ENCODE results near the gene MASP2.
"Not testable (repeated sequence)": the region's sequence is repeated elsewhere in the genome, so short reads cannot be mapped to it uniquely, and the experiment has no call there.

MASP2 gene

DNA sequence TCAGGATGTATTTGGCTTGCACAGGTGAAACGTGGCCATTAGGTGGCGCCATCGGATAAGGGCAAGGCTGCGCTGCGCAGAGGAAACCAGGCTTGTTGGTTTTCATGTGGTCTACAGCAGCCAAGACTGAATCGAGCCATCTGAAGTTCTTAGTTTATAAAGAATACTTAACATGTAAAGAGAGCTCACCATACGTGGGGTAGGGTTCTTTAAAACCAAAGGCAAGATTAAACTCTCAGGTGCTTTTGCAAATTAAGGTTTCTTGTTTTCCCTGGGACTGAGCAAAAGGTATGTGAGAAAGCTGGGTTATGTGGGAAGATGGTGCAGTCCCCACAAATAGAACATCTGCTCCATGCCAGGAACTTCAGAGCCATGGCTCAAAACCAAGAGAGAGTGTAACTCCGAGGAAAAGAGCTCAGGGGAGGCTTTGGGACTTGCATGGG lies 9.3 kb downstream of the MASP2 start:
- peak; percentile 79 for DNase-seq (ENCODE audit: low read depth)

DNA sequence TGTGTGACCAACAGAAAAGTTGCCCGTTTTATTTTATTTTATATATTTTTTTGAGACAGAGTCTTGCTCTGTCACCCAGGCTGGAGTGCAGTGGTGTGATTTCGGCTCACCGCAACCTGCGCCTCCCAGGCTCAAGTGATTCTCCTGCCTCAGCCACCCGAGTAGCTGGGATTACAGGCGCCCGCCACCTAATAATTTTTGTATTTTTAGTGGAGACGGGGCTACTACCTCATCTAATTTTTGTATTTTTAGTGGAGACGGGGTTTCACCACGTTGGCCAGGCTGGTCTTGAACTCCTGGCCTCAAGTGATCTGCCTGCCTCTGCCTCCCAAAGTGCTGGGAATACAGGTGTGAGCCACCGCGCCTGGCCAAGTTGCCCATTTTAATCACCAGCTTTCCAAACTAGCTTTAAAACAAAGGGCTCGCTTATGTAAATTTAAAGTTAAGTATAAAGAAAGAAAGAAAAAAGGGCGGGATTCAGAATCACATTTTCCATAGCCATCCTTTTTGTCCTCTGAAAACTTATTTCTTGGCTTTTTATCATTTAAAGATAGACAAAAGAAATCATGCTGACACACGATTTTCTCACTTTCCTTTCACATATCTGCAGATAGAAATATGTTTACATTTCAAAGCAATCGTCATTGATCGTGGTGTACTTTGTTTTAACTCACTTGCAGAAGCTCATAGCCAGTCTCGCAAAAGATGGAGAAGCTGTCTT lies 9.9 kb downstream of the MASP2 start:
- DNase-seq (ENCODE audit: low read depth), result not testable (repeated sequence)

DNA sequence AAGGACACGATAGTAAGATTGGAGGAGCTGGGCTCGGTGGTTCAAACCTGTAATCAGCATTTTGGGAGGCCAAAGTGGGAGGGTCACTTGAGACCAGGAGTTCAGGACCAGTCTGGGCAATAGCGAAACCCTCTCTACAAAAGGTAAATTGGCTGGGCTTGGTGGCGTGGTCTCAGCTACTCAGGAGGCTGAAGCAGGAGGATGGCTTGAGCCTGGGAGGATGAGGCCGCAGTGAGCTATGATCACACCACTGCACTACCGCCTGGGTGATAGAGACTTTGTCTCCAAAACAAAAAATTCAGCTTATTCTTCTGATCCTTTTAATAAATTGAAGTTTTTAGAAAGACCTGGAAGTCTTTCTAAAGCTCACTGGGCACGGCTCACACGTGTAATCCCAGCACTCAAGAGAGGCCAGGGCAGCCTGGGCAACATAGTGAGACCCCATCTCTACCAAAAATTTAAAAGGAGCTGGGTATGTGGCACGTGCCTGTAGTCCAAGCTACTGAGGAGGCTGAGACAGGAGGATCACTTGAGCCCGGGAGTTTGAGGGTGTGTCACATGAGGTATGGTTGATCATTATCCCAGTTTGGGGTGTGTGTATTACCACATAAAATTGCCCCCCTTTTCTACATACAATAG lies 15.3 kb downstream of the MASP2 start:
- DNase-seq (ENCODE audit: low read depth), result no peak

DNA sequence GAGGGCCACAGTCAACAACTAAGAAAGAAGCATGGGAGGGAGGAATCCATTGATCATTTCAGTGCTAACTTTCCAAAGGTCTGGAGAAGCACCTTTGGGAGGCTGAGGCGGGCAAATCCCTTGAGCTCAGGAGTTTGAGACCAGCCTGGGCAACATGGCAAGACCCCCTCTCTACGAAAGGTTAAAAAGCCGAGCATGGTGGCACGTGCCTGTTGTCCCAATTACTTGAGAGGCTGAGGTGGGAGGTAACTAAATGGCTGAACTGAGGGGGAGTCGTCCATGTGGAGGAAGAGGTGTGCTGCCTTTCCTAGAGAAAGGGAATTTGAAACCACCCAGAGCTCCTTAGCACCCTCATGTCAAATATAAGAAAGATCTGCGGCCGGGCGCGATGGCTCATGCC lies 16.2 kb downstream of the MASP2 start:
- no peak for DNase-seq (ENCODE audit: low read depth)

DNA sequence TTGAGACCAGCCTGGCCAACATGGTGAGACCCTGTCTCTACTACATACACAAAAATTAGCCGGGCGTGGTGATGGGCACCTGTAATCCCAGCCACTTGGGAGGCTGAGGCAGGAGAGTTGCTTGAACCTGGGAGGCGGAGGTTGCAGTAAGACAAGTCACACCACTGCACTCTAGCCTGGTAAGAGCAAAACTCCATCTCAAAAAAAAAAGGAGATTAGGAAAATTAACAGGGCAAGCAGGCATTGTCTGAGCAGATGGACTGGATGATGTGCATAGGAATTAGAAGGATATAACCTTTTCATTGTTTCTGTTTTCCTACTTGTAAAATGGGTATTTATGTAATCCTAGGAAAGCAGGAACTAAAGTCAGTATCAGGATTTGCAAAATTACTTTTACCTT lies 19.0 kb downstream of the MASP2 start:
- DNase-seq (ENCODE audit: low read depth), result no peak

DNA sequence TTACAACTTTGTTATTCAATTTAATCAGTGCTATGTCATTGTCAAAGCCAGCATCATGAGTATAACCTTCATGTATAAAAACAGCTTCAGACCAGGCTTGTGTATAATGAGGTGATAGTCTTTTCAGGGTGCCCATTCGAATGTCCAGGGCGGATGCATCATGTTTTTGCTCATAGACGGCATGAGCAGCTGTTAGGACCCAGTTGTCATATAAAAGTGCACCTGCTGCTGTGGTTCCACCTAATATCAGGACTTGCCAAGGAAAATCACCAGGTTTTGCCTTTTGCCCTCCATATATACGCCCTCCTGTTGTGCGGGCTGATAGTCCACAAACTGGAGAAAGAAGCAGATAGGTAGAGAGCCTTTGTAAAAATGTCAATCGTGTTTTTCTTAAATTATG lies 19.7 kb downstream of the MASP2 start:
- no peak for DNase-seq (ENCODE audit: low read depth)

DNA sequence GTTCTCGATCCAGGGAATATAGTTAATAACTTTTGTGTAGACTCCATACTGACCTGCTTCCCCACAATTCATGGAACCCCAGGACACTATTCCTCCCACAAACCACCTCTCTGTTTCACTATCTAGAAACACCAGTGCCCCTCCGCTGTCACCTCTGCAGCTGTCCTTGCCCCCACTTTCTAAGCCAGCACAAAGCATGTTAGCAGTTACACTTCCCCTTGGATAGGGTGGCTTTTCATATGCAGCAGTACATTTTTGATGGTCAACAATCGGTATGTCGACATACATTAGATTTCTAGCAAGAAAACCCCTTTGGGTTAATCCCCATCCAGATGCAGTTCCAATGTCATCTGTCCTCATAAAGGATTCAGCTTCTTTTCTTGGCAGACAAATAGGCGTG lies 20.1 kb downstream of the MASP2 start:
- no peak for DNase-seq (ENCODE audit: low read depth)

DNA sequence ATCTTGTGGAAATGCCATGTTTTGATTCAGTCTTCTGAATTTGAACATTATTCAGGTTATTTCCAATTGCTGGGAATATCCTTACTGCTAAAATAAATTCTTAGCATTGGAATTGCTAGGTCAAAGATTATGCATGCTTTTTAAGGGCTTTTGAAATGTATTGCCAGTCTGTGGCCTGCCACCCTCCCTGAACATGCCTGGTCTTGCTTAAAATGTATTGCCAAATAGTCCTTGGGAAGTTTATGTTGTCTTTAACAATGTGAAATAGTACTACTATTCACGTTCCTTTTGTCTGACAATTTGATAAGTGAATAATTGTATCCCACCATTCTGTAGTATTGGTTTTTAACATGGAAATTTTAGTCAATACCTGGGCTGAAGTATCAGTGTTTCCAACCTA lies 21.0 kb downstream of the MASP2 start:
- peak; percentile 53 for DNase-seq (ENCODE audit: low read depth)

DNA sequence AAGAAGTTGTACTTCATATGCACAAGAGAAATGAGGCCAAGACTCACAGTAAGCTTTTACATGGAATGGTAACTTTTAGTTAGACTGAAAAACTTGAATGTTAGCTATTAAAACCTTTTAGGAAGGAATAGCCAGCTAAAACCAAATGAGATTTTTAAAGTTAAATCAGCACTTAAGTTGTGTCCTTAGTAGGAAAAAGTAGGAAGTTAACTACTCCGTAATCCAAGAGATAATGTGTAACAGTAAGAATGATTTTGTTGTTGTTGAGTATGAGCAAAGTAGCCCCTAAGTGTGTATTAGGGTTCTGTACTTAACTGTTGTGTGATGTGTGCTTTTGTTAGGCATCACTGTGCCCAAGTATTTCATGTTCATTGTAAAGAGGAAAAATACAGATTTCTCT lies 21.4 kb downstream of the MASP2 start:
- DNase-seq (ENCODE audit: low read depth), result no peak

DNA sequence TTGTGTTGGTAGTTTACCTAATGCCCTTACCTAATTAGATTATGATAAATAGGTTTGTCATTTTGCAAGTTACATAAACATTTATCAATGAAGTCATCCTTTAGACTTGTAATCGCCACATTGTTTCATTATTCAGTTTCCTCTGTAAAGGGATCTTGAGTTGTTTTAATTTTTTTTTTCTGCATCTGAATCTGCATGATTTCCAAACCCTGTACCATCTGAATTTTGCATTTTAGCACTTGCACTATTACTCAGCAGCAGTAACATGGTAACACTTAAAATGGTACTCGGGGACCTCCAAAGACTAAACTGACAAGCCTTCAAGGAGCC lies 22.2 kb downstream of the MASP2 start:
- no peak for DNase-seq (ENCODE audit: low read depth)

DNA sequence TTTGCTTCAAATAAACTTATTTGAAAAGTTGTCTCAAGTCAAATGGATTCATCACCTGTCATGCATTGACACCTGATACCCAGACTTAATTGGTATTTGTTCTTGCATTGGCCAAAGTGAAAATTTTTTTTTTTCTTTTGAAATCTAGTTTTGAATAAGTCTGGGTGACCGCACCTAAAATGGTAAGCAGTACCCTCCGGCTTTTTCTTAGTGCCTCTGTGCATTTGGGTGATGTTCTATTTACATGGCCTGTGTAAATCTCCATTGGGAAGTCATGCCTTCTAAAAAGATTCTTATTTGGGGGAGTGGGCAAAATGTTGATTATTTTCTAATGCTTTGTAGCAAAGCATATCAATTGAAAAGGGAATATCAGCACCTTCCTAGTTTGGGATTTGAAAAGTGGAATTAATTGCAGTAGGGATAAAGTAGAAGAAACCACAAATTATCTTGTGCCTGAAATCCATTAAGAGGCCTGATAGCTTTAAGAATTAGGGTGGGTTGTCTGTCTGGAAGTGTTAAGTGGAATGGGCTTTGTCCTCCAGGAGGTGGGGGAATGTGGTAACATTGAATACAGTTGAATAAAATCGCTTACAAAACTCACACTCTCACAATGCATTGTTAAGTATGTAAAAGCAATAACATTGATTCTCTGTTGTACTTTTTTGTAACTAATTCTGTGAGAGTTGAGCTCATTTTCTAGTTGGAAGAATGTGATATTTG lies 22.7 kb downstream of the MASP2 start:
- DNase-seq (ENCODE audit: low read depth), result no peak

DNA sequence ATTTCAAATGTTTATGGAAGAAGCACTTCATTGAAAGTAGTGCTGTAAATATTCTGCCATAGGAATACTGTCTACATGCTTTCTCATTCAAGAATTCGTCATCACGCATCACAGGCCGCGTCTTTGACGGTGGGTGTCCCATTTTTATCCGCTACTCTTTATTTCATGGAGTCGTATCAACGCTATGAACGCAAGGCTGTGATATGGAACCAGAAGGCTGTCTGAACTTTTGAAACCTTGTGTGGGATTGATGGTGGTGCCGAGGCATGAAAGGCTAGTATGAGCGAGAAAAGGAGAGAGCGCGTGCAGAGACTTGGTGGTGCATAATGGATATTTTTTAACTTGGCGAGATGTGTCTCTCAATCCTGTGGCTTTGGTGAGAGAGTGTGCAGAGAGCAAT lies 23.8 kb downstream of the MASP2 start:
- no peak for DNase-seq (ENCODE audit: low read depth)

DNA sequence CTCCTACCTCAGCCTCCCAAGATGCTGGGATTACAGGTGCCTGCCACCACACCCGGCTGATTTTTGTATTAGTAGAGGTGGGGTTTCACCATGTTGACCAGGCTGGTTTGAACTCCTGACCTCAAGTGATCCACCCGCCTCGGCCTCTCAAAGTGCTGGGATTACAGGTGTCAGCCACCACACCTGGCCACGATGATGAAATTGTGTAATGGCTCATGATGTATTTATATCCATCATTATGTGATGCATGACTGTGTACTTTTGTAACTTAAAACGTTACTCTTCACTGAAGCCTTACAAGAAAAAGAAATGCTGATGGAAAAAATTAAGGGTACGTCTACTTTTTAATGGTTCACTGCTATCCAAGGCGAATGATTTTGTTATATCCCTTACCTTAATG lies 27.1 kb downstream of the MASP2 start:
- no peak for DNase-seq (ENCODE audit: low read depth)

DNA sequence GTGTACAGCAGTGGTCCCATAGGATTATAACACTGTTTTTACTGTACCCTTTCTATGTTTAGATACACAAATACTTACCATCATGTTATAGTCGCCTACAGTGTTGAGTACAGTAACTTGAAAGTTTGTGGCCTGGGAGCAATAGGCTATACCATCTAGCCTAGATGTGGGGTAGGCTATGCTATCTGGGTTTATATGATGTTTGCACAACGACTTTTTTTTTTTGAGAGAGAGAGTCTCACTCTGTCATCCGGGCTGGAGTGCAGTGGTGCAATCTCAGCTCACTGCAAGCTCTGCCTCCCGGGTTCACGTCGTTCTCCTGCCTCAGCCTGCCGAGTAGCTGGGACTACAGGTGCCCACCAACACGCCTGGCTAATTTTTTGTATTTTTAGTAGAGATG lies 27.7 kb downstream of the MASP2 start:
- not testable (repeated sequence) for DNase-seq (ENCODE audit: low read depth)

DNA sequence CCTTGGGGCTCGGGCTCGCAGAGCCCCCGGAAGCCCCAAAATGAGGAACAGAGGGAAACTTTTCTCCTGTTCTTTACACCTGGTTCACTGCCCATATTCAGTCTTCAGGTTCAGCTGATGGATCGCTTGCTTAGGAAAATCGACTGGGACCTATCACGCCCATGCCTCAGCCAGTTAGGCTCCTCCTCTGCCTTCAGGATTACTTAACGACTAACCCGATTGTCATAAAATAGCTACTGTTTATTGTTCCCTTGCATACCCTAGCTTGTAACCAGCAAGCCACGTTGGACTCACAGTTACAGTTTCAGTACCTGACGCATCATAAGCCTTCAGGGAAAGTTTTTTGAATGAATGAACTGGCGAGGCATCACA lies 33.9 kb downstream of the MASP2 start:
- no peak for DNase-seq (ENCODE audit: low read depth)

DNA sequence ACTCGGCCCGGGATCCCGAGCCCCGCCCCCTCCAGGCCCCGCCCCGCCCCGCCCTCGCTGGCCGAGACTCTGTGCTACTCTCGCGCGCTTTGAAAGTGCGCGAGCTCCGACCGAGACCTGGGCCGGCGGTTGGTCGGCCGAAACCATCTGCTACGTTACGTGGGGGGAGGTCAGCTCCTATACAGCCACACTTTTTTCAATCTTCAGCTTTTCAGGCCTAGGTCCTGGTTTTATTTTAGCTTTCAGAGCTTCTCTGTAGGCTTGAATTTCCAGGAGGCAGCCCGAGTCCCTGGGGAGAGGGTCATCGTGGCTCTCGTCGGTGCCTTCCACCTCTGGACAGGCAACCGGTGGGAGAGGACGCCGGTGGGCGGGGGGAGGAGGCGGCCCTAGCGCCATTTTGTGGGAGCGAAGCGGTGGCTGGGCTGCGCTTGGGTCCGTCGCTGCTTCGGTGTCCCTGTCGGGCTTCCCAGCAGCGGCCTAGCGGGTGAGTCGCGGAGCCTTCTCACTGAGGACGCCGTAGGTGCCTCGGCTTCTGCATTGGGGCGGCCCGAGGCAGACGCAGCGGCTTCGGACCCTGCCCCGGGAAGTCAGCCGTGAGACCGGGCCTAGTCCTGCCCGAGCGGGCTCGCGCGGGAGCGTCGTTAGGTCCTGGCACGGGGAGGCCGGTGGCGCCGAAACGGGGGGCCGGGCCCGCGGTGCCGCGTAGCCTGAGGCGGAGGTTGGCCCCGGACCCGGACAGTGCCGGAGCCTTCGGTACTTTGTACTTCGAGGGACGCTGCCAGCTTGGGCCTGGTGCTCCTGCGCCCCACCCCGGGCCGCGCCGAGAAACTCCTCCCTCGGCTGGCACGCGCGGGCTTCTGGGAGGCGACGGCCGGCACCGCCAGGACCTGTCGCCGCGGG lies 34.5 kb downstream of the MASP2 start, which contains the start of gene TARDBP:
Gene TARDBP, plus strand, starts transcription at position 395 of the 900 bp plus-strand sequence. CDS start 1,074 bp downstream, outside the sequence.
- DNase-seq (ENCODE audit: low read depth), result peak; percentile 87

DNA sequence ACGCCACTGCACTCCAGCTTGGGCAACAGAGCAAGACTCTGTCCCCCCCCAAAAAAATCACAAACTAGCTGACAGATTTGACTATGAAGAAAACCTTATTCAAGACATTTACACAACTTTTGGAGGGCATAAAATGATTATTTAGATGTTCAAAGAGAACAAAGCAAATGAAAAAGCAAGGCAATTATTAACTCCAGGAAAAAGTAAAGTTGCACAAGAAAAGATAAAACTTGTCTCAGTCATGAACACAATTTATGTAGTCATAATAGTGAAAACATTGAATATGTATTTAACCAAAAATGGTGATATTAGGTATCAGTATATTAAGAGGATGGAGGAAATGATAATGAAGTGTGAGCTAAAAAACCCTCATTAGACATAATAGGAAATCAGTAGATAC lies 46.5 kb downstream of the MASP2 start:
- no peak for DNase-seq (ENCODE audit: low read depth)

DNA sequence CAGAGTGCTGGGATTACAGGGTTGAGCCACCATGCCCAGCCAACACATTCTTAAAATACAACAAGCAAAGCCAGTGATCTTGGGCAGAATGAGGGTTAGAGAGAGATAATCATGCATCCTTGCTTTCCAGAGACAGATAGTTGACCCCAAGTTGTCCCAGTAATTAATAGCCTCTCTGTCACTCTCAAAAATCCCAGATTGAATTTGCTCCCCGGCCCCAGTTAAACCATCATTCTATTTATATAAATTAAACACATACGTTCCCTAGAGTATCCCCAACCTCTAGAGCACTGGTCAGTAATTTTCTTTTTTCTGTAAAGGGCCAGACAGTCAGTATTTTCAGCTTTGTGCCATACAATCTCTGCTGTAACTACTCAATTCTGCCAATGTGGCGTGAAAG lies 50.9 kb downstream of the MASP2 start:
- DNase-seq (ENCODE audit: low read depth), result no peak

DNA sequence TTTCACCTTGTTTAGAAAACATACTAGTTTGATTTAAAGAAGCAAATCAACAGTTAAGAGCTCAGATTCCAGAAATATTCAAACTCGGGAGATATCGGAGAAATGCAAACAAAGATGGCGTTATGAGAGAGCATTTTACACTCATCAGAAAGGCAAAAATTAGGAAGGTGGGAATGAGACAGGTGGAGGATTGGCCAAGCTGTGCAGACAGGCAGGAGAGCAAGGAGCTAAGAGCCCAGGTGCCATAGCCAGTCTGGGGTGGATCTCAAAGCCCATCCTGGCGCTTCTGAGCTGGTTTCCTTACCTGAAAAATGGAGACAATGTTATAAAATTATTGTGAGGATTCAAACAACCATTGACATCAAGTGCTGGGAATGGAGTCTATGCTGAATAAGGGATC lies 54.2 kb downstream of the MASP2 start:
- DNase-seq (ENCODE audit: low read depth), result no peak

DNA sequence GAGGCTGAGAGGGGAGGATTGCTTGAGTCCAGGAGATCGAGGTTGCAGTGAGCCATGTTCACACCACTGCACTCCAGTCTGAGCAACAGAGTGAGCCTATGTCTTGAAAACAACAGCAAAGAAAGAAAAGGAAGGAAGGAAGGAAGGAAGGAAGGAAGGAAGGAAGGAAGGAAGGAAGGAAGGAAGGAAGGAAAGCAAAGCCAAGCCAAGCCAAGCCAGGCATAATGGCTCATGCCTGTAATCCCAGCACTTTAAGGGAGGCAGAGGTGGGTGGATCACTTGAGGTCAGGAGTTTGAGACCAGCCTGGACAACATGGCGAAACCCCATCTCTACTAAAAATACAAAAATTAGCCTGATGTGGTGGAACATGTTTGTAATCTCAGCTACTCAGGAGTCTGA lies 55.0 kb downstream of the MASP2 start:
- DNase-seq (ENCODE audit: low read depth), result not testable (repeated sequence)

DNA sequence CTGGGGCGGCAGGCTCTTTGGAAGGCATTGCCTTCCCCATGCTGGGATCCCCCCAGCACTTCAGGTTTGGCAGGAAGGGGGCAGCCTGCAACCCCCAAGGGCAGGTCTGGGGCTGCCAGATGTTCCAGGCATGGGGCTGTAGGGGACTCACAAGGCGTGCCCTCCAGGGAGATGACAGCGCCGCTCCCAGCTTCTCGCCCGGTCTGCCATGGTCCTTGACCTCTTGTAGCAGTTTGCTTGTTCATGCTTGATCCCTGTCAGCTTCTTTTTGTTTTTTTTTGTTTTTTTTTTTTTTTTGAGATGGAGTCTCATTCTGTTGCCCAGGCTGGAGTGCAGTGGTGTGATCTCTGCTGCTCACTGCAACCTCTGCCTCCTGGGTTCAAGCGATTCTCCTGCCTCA lies 56.2 kb downstream of the MASP2 start:
- no peak for DNase-seq (ENCODE audit: low read depth)

DNA sequence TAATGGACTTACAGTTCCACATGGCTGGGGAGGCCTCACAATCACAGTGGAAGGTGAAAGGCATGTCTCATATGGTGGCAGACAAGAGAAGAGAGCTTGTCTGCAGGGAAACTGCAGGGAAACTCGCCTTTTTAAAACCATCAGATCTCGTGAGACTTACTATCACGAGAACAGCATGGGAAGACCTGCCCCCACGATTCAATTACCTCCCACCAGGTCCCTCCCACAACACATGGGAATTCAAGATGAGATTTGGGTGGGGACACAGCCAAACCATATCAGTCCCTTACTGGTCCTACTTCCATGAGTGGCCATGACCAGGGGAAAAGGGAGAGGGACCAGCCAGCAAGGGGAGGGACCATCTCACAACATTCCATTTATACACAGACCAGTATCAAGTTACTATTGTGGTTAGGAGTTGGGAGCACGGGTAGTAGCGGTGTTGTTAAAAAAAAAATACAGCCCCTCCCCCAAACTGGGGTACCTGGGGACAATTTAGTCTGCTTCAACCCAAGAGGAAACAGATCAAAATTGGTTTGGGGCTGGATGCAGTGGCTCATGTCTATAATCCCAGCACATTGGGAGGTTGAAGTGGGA lies 57.0 kb downstream of the MASP2 start:
- DNase-seq (ENCODE audit: low read depth), result not testable (repeated sequence)

Data from fibroblast of gingiva (primary cell).